Endothelial cell of umbilical vein (primary cell): ENCODE results near the gene YWHAG. TPM values are rescaled to one million over a fixed set of nuclear protein-coding genes. Genes with fewer than 3 reads are reported as not detected.
A peak's percentile ranks its signal among the peaks of the same experiment; 100 is the strongest.

Experiments
- BruUV-seq: library from RNA; stranded (reverse); fragments of 400-500 nt; replicated peaks from 2 replicates; lab custom pipeline; 2021; lab: Mats Ljungman, UMichigan
- CTCF ChIA-PET: fragments of 300-600, 350-600 bp; sonication (Branson Sonifier 250); formaldehyde crosslinking; loops from one replicate; lab custom pipeline; 2021; ENCODE audit warnings: antibody characterized with exemption, inconsistent platforms; lab: Charles Lee
- POLR2A ChIA-PET: fragments of 300-600, 350-600 bp; sonication (Branson Sonifier 250); formaldehyde crosslinking; loops from one replicate; lab custom pipeline; 2021; ENCODE audit warnings: antibody characterized with exemption, inconsistent platforms; lab: Charles Lee
- DNase-seq: peaks from one replicate; pipeline ENCODE4 v3.0.0-alpha.2; 2011; ENCODE audit warnings: low read depth, low spot score
- FAIRE-seq: peaks from 2 replicates; lab custom pipeline; 2011; peaks lifted over from hg19 to GRCh38; lab: Jason Lieb, UNC
- H2AFZ ChIP-seq: 2 replicates; pipeline ENCODE4 v1.6.0; 2012; ENCODE audit warnings: low read depth, low read length, control low read depth, inconsistent platforms
- H3K27ac ChIP-seq: 2 replicates; pipeline ENCODE4 v1.5.1; 2011; ENCODE audit warnings: low read depth, mild to moderate bottlenecking, control low read depth, low read length, moderate library complexity; ENCODE audit not compliant: insufficient read depth
- H3K27me3 ChIP-seq, 2 experiments: 2 replicates each; pipeline versions ENCODE4 v1.6.0 to v1.6.1; 2011; ENCODE audit warnings: low read length in 2 of 2, mixed read lengths in 1 of 2; ENCODE audit not compliant: control insufficient read depth in 2 of 2, insufficient read depth in 2 of 2
- H3K36me3 ChIP-seq, 2 experiments: 2 replicates in 1 of 2; 3 replicates in 1 of 2; pipeline ENCODE4 v1.5.1; 2011; ENCODE audit warnings: low read length in 2 of 2, mild to moderate bottlenecking in 1 of 2, moderate library complexity in 1 of 2; ENCODE audit not compliant: control insufficient read depth in 2 of 2, insufficient read depth in 2 of 2; ENCODE audit errors: extremely low read depth in 1 of 2
- H3K4me1 ChIP-seq: 3 replicates; pipeline ENCODE4 v1.5.1; 2011; ENCODE audit warnings: mild to moderate bottlenecking, low read length; ENCODE audit not compliant: control insufficient read depth, insufficient read depth; ENCODE audit errors: extremely low read depth
- H3K4me2 ChIP-seq: 2 replicates; pipeline ENCODE4 v1.6.1; 2011; ENCODE audit warnings: low read length, control low read depth, mixed read lengths; ENCODE audit not compliant: insufficient read depth
- H3K4me3 ChIP-seq, 3 experiments: fragments of 200-600 bp in 1 of 3; sonication (generic), shearing (Covaris generic) in 1 of 3; replicated peaks in 1 of 3; 2 replicates each; pipeline ENCODE4 v1.5.1; 2011 to 2016; ENCODE audit warnings: control low read depth in 3 of 3, low read length in 3 of 3, mild to moderate bottlenecking in 2 of 3, inconsistent platforms in 1 of 3, low read depth in 1 of 3, moderate library complexity in 1 of 3; ENCODE audit not compliant: insufficient read depth in 1 of 3
- H3K79me2 ChIP-seq: 2 replicates; pipeline ENCODE4 v1.6.0; 2012; ENCODE audit warnings: low read length, inconsistent platforms; ENCODE audit not compliant: control insufficient read depth, insufficient read depth
- H3K9ac ChIP-seq: replicated peaks from 2 replicates; pipeline ENCODE3; 2011; ENCODE audit warnings: low read length, control low read depth; ENCODE audit not compliant: insufficient read depth; ENCODE audit errors: extremely low read depth
- H3K9me1 ChIP-seq: replicated peaks from 3 replicates; pipeline ENCODE4 v1.6.0; 2011; ENCODE audit warnings: mild to moderate bottlenecking, low read length; ENCODE audit not compliant: control insufficient read depth, insufficient read depth; ENCODE audit errors: extremely low read depth
- H3K9me3 ChIP-seq: replicated peaks from 2 replicates; pipeline ENCODE4 v1.5.1; 2012; ENCODE audit warnings: low read length, inconsistent platforms; ENCODE audit not compliant: control insufficient read depth, insufficient read depth
- H4K20me1 ChIP-seq: replicated peaks from 2 replicates; pipeline ENCODE3; 2011; ENCODE audit warnings: mild to moderate bottlenecking, low read length; ENCODE audit not compliant: control insufficient read depth, insufficient read depth; ENCODE audit errors: extremely low read depth
- FOS ChIP-seq: IDR thresholded peaks from 2 replicates; pipeline ENCODE4 v1.6.1; 2011; ENCODE audit warnings: mild to moderate bottlenecking, low read length, moderate library complexity, borderline replicate concordance; ENCODE audit not compliant: insufficient read depth
- MYC ChIP-seq: IDR thresholded peaks from one replicate; pipeline ENCODE4 v1.6.1; 2011; ENCODE audit warnings: mild to moderate bottlenecking, low read depth, low read length
- POLR2A ChIP-seq: IDR thresholded peaks from 2 replicates; pipeline ENCODE4 v1.6.1; 2012; ENCODE audit warnings: low read depth, mild to moderate bottlenecking, control low read depth, low read length
- POLR2AphosphoS5 ChIP-seq: IDR thresholded peaks from 2 replicates; pipeline ENCODE4 v1.6.1; 2012; ENCODE audit warnings: low read depth, mild to moderate bottlenecking, control low read depth, low read length, moderate library complexity; ENCODE audit not compliant: insufficient read depth
- dilution Hi-C: fragments of 300-500 bp; cut with MboI; formaldehyde crosslinking; loops from one replicate; pipeline ENCODE4 v1.15.0; 2019; ENCODE audit warnings: low sequenced_read_pairs; ENCODE audit not compliant: extremely low pct_ligation_motif_present
- intact Hi-C: fragments of 100-400 bp; cut with micrococcal nuclease; formaldehyde crosslinking; loops from one replicate; pipeline ENCODE4 v1.10.0; 2022
- polyA plus RNA-seq, 4 experiments: library from polyadenylated mRNA; depleted of rRNA in 3 of 4; stranded (reverse) in 3 of 4; unstranded in 1 of 4; fragments of >200 nt; gene quantifications; 2 replicates each; pipeline versions ENCODE4 v1.2.1 to v1.2.3, GENCODE V29; 2011 to 2012; ENCODE audit warnings: missing spikeins in 1 of 4
- total RNA-seq: library from RNA; stranded (reverse); gene quantifications from 2 replicates; pipeline ENCODE4 v1.2.3, GENCODE V29; 2021
- TF ChIP-seq, protein P1 (sequence below): IDR thresholded peaks from 2 replicates; pipeline ENCODE4 v1.6.1; 2011; ENCODE audit not compliant: insufficient read depth, insufficient read length

Gene YWHAG
- total and polyA plus RNA-seq, 2 donors (not counting 3 experiments of a cell fraction or from before 2014, with no cell fraction given): 55.6 to 205 TPM

DNA sequence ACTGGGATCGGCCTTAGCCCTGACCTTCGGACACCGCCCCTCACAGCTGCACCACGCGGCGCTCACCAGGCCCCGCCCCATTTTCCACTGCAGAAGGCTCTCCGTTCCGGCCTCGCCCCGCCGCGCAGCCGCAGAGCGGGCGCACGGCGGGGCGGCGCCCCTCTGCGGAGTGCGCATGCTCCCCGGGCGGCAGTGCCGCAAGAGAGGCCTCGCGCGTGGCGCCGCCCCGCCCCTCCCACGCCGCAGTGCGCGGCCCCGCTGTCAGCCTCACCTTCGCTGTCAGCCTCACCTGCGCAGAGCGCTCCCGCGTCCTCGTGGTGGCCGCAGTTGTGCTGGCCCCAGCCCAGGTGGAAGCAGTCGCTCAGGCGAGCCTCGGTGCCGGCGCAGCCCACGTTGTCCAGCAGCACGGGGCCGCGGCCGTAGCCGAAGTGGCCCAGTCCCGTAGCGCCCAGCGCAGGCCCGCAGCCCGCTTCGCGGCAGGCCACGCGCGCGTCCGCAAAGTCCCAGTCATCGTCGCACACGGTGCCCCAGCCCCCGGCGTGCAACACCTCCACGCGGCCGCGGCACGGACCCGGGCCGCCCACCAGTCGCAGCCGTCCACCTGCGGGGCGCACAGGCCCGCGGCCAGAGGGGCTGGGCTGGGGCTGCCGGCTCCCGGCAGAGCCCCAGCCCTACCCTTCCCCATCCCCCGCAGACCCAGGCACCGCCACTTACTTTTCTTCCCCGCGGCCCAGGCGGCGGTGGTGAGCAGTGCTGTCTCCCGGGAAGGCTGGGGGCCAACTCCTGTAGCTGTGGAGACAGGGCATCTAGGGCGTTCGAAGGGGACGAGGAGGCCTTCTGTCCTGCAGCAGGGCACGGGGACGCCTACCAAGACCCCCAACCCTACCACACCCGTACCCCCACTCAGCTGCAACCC lies 34.6 kb upstream of the YWHAG start:
- Histone ChIP-seq H3K27me3 (no peaks in the 10 kb centered on the region), H3K79me2 (no peaks in the 10 kb centered on the region), H3K4me1 (peaks cover 10% of the 10 kb centered on the region), H3K4me3 (peak overlapping the region in 2 of 3 experiments; percentile 51 to 66), H3K36me3 (no peaks in the 10 kb centered on the region), H2AFZ (peak overlapping the region; percentile 98), H3K27ac (no peak overlapping the region), H4K20me1 (no peaks in the 10 kb centered on the region), H3K9me1 (no peaks in the 10 kb centered on the region), H3K9me3 (no peaks in the 10 kb centered on the region), H3K9ac (peak overlapping the region; percentile 48), H3K4me2 (peak overlapping the region; percentile 69)
- dilution Hi-C loops (no loop called here), intact Hi-C loops (loop anchor here (2.0 kb wide), 1 partner anchor 35 kb away; the partner anchor contains the start of gene YWHAG)
- BruUV-seq: no TSS peak
- DNase-seq (peak; percentile 85), FAIRE-seq (peak; percentile 94)
- POLR2A ChIA-PET: no interaction called here
- TF ChIP-seq FOS: no peak
- peak; percentile 59 for TF ChIP-seq MYC
- TF ChIP-seq POLR2A: peak; percentile 70
- peak; percentile 87 for TF ChIP-seq POLR2AphosphoS5
- TF ChIP-seq, protein P1, sequence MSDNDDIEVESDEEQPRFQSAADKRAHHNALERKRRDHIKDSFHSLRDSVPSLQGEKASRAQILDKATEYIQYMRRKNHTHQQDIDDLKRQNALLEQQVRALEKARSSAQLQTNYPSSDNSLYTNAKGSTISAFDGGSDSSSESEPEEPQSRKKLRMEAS: peak; percentile 32
- CTCF ChIA-PET: interaction anchor here (0.8 to 1.0 kb wide), 2 partner anchors 18 kb away, joined by 3 to 4 read pairs; no protein-coding TSS in a partner anchor
